Lung (tissue), 12 donors: Measurements from ENCODE around the gene FKRP. TPM values are rescaled to one million over a fixed set of nuclear protein-coding genes. Genes with fewer than 3 reads are reported as not detected.

Source experiments
- ATAC-seq: fragments of 200-7000 bp; cut with Tn5 transposase; one replicate; pipeline ENCODE4 v1.9.1; 2020; ENCODE audit warnings: moderate number of reproducible peaks; ENCODE audit not compliant: insufficient read depth, low FRiP score
- DNase-seq, 3 donors: peaks; one replicate each; pipeline ENCODE4 v3.0.0-alpha.2; 2013 to 2017
- H3K27ac ChIP-seq, 2 donors: one replicate each; pipeline ENCODE4 v1.5.1; 2013; ENCODE audit warnings: mild to moderate bottlenecking in 2 of 2, moderate library complexity in 2 of 2, control low read depth in 1 of 2, inconsistent platforms in 1 of 2, low read depth in 1 of 2, low read length in 1 of 2
- H3K27me3 ChIP-seq, 3 donors: one replicate each; pipeline ENCODE4 v1.5.1; 2013; ENCODE audit warnings: low read length in 2 of 3; ENCODE audit not compliant: control insufficient read depth in 3 of 3, insufficient read depth in 3 of 3
- H3K36me3 ChIP-seq, 4 donors: one replicate each; pipeline ENCODE4 v1.5.1; 2013; ENCODE audit warnings: low read length in 4 of 4, mild to moderate bottlenecking in 1 of 4, moderate library complexity in 1 of 4; ENCODE audit not compliant: control insufficient read depth in 4 of 4, insufficient read depth in 4 of 4
- H3K4me1 ChIP-seq, 5 donors: one replicate each; pipeline ENCODE4 v1.5.1; 2013; ENCODE audit warnings: low read length in 5 of 5, mild to moderate bottlenecking in 2 of 5, moderate library complexity in 1 of 5; ENCODE audit not compliant: control insufficient read depth in 5 of 5, insufficient read depth in 5 of 5
- H3K4me3 ChIP-seq: one replicate; pipeline ENCODE4 v1.5.1; 2013; ENCODE audit warnings: mild to moderate bottlenecking, control low read depth, moderate library complexity
- H3K9ac ChIP-seq, 2 donors: one replicate each; pipeline ENCODE4 v1.5.1; 2013; ENCODE audit warnings: low read length in 2 of 2, control low read depth in 1 of 2; ENCODE audit not compliant: insufficient read depth in 1 of 2
- H3K9me3 ChIP-seq, 4 donors: one replicate each; pipeline ENCODE4 v1.5.1; 2013; ENCODE audit warnings: low read length in 3 of 4, mild to moderate bottlenecking in 1 of 4, moderate library complexity in 1 of 4; ENCODE audit not compliant: control insufficient read depth in 4 of 4, insufficient read depth in 3 of 4
- WGBS, 2 donors: extraction: QIAGEN DNeasy Blood & Tissue Kit; methylation state at CpG; one replicate each; pipeline ENCODE4 v1.1.7; 2013; 5-methylcytosine and 5-hydroxymethylcytosine counted together
- polyA plus RNA-seq, 2 donors: library from polyadenylated mRNA; stranded (reverse); fragments of 200-250 nt; gene quantifications; one replicate each; pipeline ENCODE4 v1.2.1, GENCODE V29; 2013
- total RNA-seq, 2 donors: library from RNA; depleted of rRNA in 1 of 2; stranded (reverse); fragments of >200 nt in 1 of 2; gene quantifications; one replicate each; pipeline ENCODE4 v1.2.1, GENCODE V29; 2014 to 2021
- TF ChIP-seq, protein P1 (sequence below): IDR thresholded peaks from 2 replicates; pipeline ENCODE4 v1.5.1; 2012; ENCODE audit warnings: mild to moderate bottlenecking; ENCODE audit errors: control extremely low read depth, extremely low read depth
- donor health status: control.
- donor health status: control.
- donor health status: Bipolar disorder and iron deficiency.
- donor health status: healthy.
- donor health status: DM: yes; HTN: yes; CAD: no.

FKRP gene
- total and polyA plus RNA-seq, 4 donors, result 10.8 to 23.9 (median 15.2) TPM

DNA sequence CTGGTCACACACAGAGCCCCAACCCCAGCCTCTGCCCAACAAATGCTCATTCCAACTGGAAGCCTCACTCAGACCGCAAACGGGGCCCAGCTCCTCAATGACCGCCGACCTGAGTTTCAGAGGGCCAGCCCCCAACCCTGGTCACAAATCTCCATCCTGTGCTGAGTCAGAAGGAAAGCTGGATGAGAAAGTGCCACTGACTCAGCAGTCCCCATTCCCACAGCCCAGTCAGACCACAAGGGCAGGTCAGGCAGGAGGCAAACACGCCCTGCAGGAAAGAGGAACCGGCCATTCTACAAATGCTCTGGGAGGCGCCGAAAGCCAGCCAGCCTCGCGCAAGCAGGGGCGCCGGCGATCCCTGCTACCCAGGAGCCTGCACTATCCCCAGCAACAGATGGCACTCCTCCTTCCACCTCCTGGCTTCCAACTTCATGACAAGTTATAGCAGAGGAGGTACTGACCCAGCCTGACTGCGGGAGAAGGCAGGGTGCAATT is 14.8 kb upstream of the FKRP start:
- ATAC-seq, result peak; percentile 35
- TF ChIP-seq, protein P1, sequence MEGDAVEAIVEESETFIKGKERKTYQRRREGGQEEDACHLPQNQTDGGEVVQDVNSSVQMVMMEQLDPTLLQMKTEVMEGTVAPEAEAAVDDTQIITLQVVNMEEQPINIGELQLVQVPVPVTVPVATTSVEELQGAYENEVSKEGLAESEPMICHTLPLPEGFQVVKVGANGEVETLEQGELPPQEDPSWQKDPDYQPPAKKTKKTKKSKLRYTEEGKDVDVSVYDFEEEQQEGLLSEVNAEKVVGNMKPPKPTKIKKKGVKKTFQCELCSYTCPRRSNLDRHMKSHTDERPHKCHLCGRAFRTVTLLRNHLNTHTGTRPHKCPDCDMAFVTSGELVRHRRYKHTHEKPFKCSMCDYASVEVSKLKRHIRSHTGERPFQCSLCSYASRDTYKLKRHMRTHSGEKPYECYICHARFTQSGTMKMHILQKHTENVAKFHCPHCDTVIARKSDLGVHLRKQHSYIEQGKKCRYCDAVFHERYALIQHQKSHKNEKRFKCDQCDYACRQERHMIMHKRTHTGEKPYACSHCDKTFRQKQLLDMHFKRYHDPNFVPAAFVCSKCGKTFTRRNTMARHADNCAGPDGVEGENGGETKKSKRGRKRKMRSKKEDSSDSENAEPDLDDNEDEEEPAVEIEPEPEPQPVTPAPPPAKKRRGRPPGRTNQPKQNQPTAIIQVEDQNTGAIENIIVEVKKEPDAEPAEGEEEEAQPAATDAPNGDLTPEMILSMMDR, result no peak
- H3K9me3 ChIP-seq, result no peaks in the 10 kb centered on the region
- no peak overlapping the region for H3K9ac ChIP-seq
- H3K36me3 ChIP-seq, result peaks cover 10 to 71% (median 51%) of the 10 kb centered on the region in 4 donors
- no peak overlapping the region for H3K4me3 ChIP-seq
- no peaks in the 10 kb centered on the region for H3K27me3 ChIP-seq
- DNase-seq, result no peak
- 34 to 61% methylated on average over 14 of the region's 14 CpGs for WGBS, 2 donors
- peaks cover 0 to 6% (median 0%) of the 10 kb centered on the region in 5 donors for H3K4me1 ChIP-seq
- H3K27ac ChIP-seq, result peak overlapping the region in 1 of 2 donors; percentile 26

DNA sequence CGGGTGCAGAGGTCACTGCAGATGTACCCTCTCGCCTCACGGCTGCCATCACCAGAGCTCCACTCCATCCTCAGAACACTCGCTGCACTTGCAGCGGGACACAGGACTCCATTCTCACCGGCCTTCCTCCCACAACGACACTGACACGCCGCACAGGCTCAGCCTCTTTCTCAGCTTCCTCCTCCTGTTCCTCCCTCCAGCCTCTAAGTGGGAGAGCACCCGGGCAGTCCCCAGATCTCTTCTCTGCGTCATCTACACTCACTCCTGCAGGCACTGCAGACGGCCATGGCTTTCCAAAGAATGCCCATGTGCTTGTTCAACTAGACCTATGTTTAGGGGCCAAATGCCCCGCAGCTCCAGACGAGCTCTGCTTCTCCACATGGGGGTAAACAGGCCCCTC is 14.3 kb upstream of the FKRP start:
- ATAC-seq, result no peak
- no peak overlapping the region for H3K4me3 ChIP-seq
- H3K27me3 ChIP-seq, result no peaks in the 10 kb centered on the region
- H3K36me3 ChIP-seq, result peaks cover 10 to 66% (median 48%) of the 10 kb centered on the region in 4 donors
- no peaks in the 10 kb centered on the region for H3K9me3 ChIP-seq
- H3K9ac ChIP-seq, result no peak overlapping the region
- TF ChIP-seq, protein P1, result no peak
- peaks cover 0 to 8% (median 2%) of the 10 kb centered on the region in 5 donors for H3K4me1 ChIP-seq
- WGBS, 2 donors, result 46 to 74% methylated on average over 14 of the region's 14 CpGs
- no peak for DNase-seq
- peak overlapping the region in 1 of 2 donors; percentile 26 for H3K27ac ChIP-seq

DNA sequence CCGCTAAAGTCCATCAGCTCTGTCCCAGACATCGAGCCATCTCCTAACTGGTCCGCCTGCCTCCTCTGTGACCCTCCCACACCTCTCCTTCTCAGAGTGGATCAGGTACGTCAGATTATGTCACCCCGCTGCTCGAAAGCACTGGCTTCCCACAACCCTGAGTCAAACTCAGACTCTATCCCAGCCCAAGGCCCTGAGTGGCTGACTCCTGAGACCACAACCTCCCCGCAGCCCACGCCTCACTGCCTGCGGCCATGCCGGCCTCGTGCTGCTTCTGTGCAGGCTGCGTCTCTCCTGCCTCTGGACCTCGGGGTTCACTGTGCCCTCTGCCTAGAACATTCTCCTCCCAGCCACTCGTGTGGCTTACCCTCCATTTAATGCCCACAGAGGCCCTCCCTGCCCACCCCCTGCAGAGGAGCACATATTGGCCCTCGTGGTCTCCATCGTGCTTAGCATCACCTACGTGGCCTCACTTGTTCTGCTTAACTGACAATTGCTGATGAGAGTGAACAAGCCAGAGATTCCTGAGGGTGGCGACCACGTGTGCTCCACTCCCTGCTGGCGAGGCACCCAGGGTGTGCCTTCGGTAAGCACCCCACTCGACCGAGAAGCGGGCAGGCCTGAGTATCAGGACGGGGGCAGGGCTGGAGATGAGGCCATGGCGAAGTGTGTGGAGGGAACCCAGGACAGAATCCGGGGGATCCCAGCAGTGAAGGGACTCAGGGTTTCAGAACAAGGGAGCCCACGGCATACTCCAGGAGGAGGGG is 13.5 kb upstream of the FKRP start:
- Histone ChIP-seq H3K27me3 (no peaks in the 10 kb centered on the region), H3K27ac (peak overlapping the region in 1 of 2 donors; percentile 26), H3K36me3 (peaks cover 10 to 60% (median 46%) of the 10 kb centered on the region in 4 donors), H3K9me3 (no peaks in the 10 kb centered on the region), H3K4me1 (peaks cover 2 to 15% (median 7%) of the 10 kb centered on the region in 5 donors), H3K9ac (no peak overlapping the region), H3K4me3 (no peak overlapping the region)
- TF ChIP-seq, protein P1, result no peak
- WGBS, 2 donors, result 85% methylated on average over 28 of the region's 28 CpGs
- DNase-seq, result no peak
- ATAC-seq, result no peak
